Smooth muscle cell (in vitro differentiated cells): ENCODE measurements around the gene APOL2. TPM values are rescaled to one million over a fixed set of nuclear protein-coding genes. Genes with fewer than 3 reads are reported as not detected.
"Not testable (repeated sequence)": the region's sequence is repeated elsewhere in the genome, so short reads cannot be mapped to it uniquely, and the experiment has no call there.

ENCODE experiments used
- DNase-seq: peaks from one replicate; lab custom pipeline; 2025; ENCODE audit not compliant: unreplicated experiment; lab: John Stamatoyannopoulos, UW
- H2AFZ ChIP-seq: fragments of 200-600 bp; sonication (generic); 2 replicates; pipeline ENCODE4 v1.6.0; 2016; ENCODE audit warnings: antibody characterized with exemption, low read depth, mild to moderate bottlenecking
- H3F3A ChIP-seq: fragments of 200-600 bp; sonication (generic); 2 replicates; pipeline ENCODE4 v1.6.0; 2017; ENCODE audit warnings: antibody characterized with exemption, low read depth
- H3K27ac ChIP-seq: fragments of 200-600 bp; sonication (generic); 2 replicates; pipeline ENCODE4 v1.5.1; 2016; ENCODE audit warnings: low read depth, mild to moderate bottlenecking
- H3K27me3 ChIP-seq: fragments of 200-600 bp; sonication (generic); 2 replicates; pipeline ENCODE4 v1.6.1; 2016; ENCODE audit warnings: low read depth, mild to moderate bottlenecking
- H3K36me3 ChIP-seq: fragments of 200-600 bp; sonication (generic); 2 replicates; pipeline ENCODE4 v1.5.1; 2016; ENCODE audit warnings: low read depth
- H3K4me1 ChIP-seq: fragments of 200-600 bp; sonication (generic); 2 replicates; pipeline ENCODE4 v1.5.1; 2016; ENCODE audit warnings: low read depth
- H3K4me2 ChIP-seq: fragments of 200-600 bp; sonication (generic); 2 replicates; pipeline ENCODE4 v1.6.0; 2016; ENCODE audit warnings: mild to moderate bottlenecking
- H3K4me3 ChIP-seq: fragments of 200-600 bp; sonication (generic); 2 replicates; pipeline ENCODE4 v1.5.1; 2016; ENCODE audit warnings: mild to moderate bottlenecking
- H3K79me2 ChIP-seq: fragments of 200-600 bp; sonication (generic); 2 replicates; pipeline ENCODE4 v1.6.0; 2016; ENCODE audit warnings: low read depth, mild to moderate bottlenecking
- H3K9ac ChIP-seq: fragments of 200-600 bp; sonication (generic); 2 replicates; pipeline ENCODE4 v1.6.0; 2016; ENCODE audit warnings: low read depth
- H3K9me3 ChIP-seq: fragments of 200-600 bp; sonication (generic); replicated peaks from 2 replicates; pipeline ENCODE4 v1.5.1; 2016; ENCODE audit warnings: low read depth
- H4K20me1 ChIP-seq: fragments of 200-600 bp; sonication (generic); 2 replicates; pipeline ENCODE4 v1.6.0; 2016; ENCODE audit warnings: low read depth
- CTCF ChIP-seq: fragments of 200-600 bp; sonication (generic); IDR thresholded peaks from 2 replicates; pipeline ENCODE4 v1.5.1; 2017; ENCODE audit warnings: borderline replicate concordance, mild to moderate bottlenecking, antibody characterized with exemption; ENCODE audit not compliant: insufficient read depth, poor library complexity, severe bottlenecking
- WGBS: methylation state at CpG from one replicate; pipeline ENCODE4 v1.1.7; 2016; ENCODE audit warnings: low lambda C conversion rate; 5-methylcytosine and 5-hydroxymethylcytosine counted together
- polyA plus RNA-seq: library from polyadenylated mRNA; unstranded; fragments of >200 nt; fragmentation: Nextera tagmentation; extraction: Ambion mirVana; gene quantifications from 2 replicates; pipeline ENCODE4 v1.2.1, GENCODE V29; 2016
- total RNA-seq: library from RNA; depleted of rRNA; stranded (reverse); fragments of >200 nt; gene quantifications from 2 replicates; pipeline ENCODE4 v1.2.3, GENCODE V29; 2014

The APOL2 gene
- total and polyA plus RNA-seq, 2 experiments from 2014 or later, result 8.0 to 14.7 TPM

- no peak for DNase-seq
- Histone ChIP-seq H2AFZ (no peak within 1 kb of the TSS), H3K36me3 (no peaks in the 10 kb centered on the region), H3K27me3 (no peaks in the 10 kb centered on the region), H3K9ac (no peak within 1 kb of the TSS), H4K20me1 (no peaks in the 10 kb centered on the region), H3K27ac (no peak within 1 kb of the TSS), H3K4me1 (no peaks in the 10 kb centered on the region), H3K4me2 (no peak within 1 kb of the TSS), H3K9me3 (no peaks in the 10 kb centered on the region), H3K79me2 (no peaks in the 10 kb centered on the region), H3F3A (no peaks in the 10 kb centered on the region), H3K4me3 (no peak within 1 kb of the TSS)
- 92% methylated on average over 10 of the region's 10 CpGs for WGBS
- TF ChIP-seq CTCF, result no peak
Measured at GRCh38 chr22:36252754-36253522, 13.6 kb upstream of the APOL2 start, which contains the start of gene APOL1. TSS of gene APOL1 (plus strand) at chr22:36253133. CDS start at chr22:36254956, 1,823 bp downstream.

- not testable (repeated sequence) for H4K20me1 ChIP-seq, H3K36me3 ChIP-seq, H3K9ac ChIP-seq, H3K9me3 ChIP-seq, H3K4me1 ChIP-seq, H3K79me2 ChIP-seq, H3K4me2 ChIP-seq, H3K27me3 ChIP-seq, H3K4me3 ChIP-seq, H3F3A ChIP-seq, H3K27ac ChIP-seq, DNase-seq, H2AFZ ChIP-seq
- 90% methylated on average over 7 of the region's 7 CpGs for WGBS
Measured at GRCh38 chr22:36251979-36252608, 12.8 kb upstream of the APOL2 start.

- H3K4me2 ChIP-seq, H3K4me1 ChIP-seq, H3K9ac ChIP-seq, H2AFZ ChIP-seq, H4K20me1 ChIP-seq, H3K36me3 ChIP-seq, H3K27me3 ChIP-seq, H3K27ac ChIP-seq, H3K4me3 ChIP-seq, H3K9me3 ChIP-seq, H3F3A ChIP-seq, H3K79me2 ChIP-seq, DNase-seq: not testable (repeated sequence)
- 92% methylated on average over 24 of the region's 24 CpGs for WGBS
Measured at GRCh38 chr22:36250292-36250960, 11.1 kb upstream of the APOL2 start.

GRCh38 chr22:36249160-36249559 lies 9.8 kb upstream of the APOL2 start:
- Histone ChIP-seq H3K27ac (no peak overlapping the region), H4K20me1 (no peaks in the 10 kb centered on the region), H3K9ac (no peak overlapping the region), H3K9me3 (no peaks in the 10 kb centered on the region), H3K79me2 (no peaks in the 10 kb centered on the region), H3K27me3 (no peaks in the 10 kb centered on the region), H3F3A (no peaks in the 10 kb centered on the region), H3K4me1 (no peaks in the 10 kb centered on the region), H3K36me3 (no peaks in the 10 kb centered on the region), H2AFZ (no peak overlapping the region), H3K4me2 (no peak overlapping the region), H3K4me3 (no peak overlapping the region)
- 96% methylated on average over 2 of the region's 2 CpGs for WGBS
- TF ChIP-seq CTCF, result no peak
- DNase-seq, result no peak
